RWPE2 (cell line): ENCODE results near the gene WIF1.

Experiments used
- ATAC-seq: fragments of 200-7000 bp; cut with Tn5 transposase; 3 replicates; pipeline ENCODE4 v1.9.1; 2021; ENCODE audit warnings: low read depth
- DNase-seq: peaks from one replicate; pipeline ENCODE4 v3.0.0-alpha.2; 2020; ENCODE audit warnings: low spot score
- H3K27ac ChIP-seq: fragments of 450-650 bp; 2 replicates; pipeline ENCODE4 v1.5.1; 2017; ENCODE audit warnings: mild to moderate bottlenecking; ENCODE audit not compliant: poor library complexity, severe bottlenecking
- H3K27me3 ChIP-seq: fragments of 250-450 bp; sonication (Bioruptor Pico); 2 replicates; pipeline ENCODE4 v1.5.1; 2021; ENCODE audit warnings: mild to moderate bottlenecking, moderate library complexity; ENCODE audit not compliant: insufficient read depth, poor library complexity, severe bottlenecking
- H3K36me3 ChIP-seq: fragments of 250-450 bp; sonication (Bioruptor Pico); 2 replicates; pipeline ENCODE4 v1.5.1; 2020; ENCODE audit warnings: low read depth, mild to moderate bottlenecking, moderate library complexity
- H3K4me1 ChIP-seq: fragments of 250-450 bp; sonication (Bioruptor Pico); 2 replicates; pipeline ENCODE4 v1.5.1; 2021; ENCODE audit warnings: mild to moderate bottlenecking, moderate library complexity; ENCODE audit not compliant: insufficient read depth, poor library complexity, severe bottlenecking
- H3K4me3 ChIP-seq: fragments of 250-450 bp; sonication (Bioruptor Pico); 2 replicates; pipeline ENCODE4 v1.5.1; 2021; ENCODE audit warnings: mild to moderate bottlenecking, moderate library complexity; ENCODE audit not compliant: severe bottlenecking
- H3K9me3 ChIP-seq: fragments of 250-450 bp; sonication (Bioruptor Pico); 2 replicates; pipeline ENCODE4 v1.5.1; 2021; ENCODE audit warnings: mild to moderate bottlenecking, moderate library complexity; ENCODE audit not compliant: severe bottlenecking
- TF ChIP-seq, protein P1 (sequence below): fragments of 450-650 bp; IDR thresholded peaks from one replicate; pipeline ENCODE4 v1.5.1; 2017; ENCODE audit warnings: mild to moderate bottlenecking, moderate library complexity; ENCODE audit not compliant: poor library complexity, severe bottlenecking

Gene WIF1

GRCh38 chr12:65005716-65006115 lies 115.4 kb downstream of the WIF1 start:
- DNase-seq (no peak), ATAC-seq (no peak)
- H3K36me3 ChIP-seq, result no peaks in the 10 kb centered on the region
- TF ChIP-seq, protein P1, sequence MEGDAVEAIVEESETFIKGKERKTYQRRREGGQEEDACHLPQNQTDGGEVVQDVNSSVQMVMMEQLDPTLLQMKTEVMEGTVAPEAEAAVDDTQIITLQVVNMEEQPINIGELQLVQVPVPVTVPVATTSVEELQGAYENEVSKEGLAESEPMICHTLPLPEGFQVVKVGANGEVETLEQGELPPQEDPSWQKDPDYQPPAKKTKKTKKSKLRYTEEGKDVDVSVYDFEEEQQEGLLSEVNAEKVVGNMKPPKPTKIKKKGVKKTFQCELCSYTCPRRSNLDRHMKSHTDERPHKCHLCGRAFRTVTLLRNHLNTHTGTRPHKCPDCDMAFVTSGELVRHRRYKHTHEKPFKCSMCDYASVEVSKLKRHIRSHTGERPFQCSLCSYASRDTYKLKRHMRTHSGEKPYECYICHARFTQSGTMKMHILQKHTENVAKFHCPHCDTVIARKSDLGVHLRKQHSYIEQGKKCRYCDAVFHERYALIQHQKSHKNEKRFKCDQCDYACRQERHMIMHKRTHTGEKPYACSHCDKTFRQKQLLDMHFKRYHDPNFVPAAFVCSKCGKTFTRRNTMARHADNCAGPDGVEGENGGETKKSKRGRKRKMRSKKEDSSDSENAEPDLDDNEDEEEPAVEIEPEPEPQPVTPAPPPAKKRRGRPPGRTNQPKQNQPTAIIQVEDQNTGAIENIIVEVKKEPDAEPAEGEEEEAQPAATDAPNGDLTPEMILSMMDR, result no peak
- peak overlapping the region; percentile 87 for H3K27ac ChIP-seq
- no peaks in the 10 kb centered on the region for H3K27me3 ChIP-seq
- H3K9me3 ChIP-seq, result no peaks in the 10 kb centered on the region
- H3K4me3 ChIP-seq, result no peak overlapping the region
- peaks cover 22% of the 10 kb centered on the region for H3K4me1 ChIP-seq

DNA sequence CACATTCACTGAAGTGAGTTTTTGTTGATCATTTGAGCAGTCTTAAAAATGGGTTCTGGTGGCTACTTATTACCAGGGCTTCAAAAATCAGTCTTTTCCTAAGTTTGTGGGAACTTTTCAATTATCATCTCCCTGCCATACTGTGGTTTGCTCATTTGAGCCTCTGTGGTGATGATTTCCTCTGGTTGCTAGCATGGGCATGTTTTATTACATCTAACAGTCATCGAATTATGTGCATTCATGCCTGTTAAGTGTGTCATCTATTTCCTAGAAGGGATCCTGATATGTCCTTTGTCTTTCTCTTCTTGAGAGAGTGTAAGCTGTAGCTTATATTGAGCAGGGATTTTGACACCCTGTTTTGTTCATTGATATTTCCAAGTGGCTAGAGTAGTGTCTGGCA lies 116.8 kb downstream of the WIF1 start:
- H3K4me1 ChIP-seq, result peaks cover 24% of the 10 kb centered on the region
- H3K9me3 ChIP-seq, result no peaks in the 10 kb centered on the region
- no peaks in the 10 kb centered on the region for H3K27me3 ChIP-seq
- no peaks in the 10 kb centered on the region for H3K36me3 ChIP-seq
- TF ChIP-seq, protein P1, result no peak
- peak overlapping the region; percentile 87 for H3K27ac ChIP-seq
- DNase-seq (no peak), ATAC-seq (peak; percentile 98)
- no peak overlapping the region for H3K4me3 ChIP-seq
